ENCODE data around the gene BANP. TPM values are rescaled to one million over a fixed set of nuclear protein-coding genes. Genes with fewer than 3 reads are reported as not detected.

Gene BANP
- total RNA-seq, 1 donor from 2014 or later = 30.4 TPM

DNA sequence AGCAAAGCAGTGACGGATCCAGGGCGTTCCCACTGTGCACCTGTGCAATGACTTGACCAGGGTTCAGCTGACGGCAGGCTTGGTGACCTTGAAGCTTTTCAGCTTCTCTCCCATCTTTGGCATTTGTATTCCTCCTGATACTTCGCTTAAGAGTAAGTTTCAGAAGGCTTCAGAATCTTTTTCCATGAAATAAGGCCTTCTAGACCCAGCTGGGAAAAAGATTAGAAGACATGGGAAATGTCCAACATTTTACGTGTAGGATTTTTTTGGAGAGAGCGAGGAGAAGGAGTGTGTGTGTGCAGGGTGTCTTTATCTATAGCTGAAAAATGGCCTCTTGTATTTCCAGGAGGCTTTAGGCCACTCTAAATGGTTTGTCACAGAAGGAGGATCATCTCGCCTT is 104.1 kb downstream of the BANP start:
- H3K4me3 ChIP-seq = no peak overlapping the region
- no peaks in the 10 kb centered on the region for H4K20me1 ChIP-seq (ENCODE audit: low read depth)
- no peak overlapping the region for H2AFZ ChIP-seq (replicated peaks)
- no peaks in the 10 kb centered on the region for H3K9me3 Mint-ChIP-seq
- no peak for TF ChIP-seq EZH2 (IDR thresholded peaks at IDR 0.05)
- no peak for TF ChIP-seq EZH2phosphoT487 (IDR thresholded peaks at IDR 0.05)
- TF ChIP-seq, protein P1, sequence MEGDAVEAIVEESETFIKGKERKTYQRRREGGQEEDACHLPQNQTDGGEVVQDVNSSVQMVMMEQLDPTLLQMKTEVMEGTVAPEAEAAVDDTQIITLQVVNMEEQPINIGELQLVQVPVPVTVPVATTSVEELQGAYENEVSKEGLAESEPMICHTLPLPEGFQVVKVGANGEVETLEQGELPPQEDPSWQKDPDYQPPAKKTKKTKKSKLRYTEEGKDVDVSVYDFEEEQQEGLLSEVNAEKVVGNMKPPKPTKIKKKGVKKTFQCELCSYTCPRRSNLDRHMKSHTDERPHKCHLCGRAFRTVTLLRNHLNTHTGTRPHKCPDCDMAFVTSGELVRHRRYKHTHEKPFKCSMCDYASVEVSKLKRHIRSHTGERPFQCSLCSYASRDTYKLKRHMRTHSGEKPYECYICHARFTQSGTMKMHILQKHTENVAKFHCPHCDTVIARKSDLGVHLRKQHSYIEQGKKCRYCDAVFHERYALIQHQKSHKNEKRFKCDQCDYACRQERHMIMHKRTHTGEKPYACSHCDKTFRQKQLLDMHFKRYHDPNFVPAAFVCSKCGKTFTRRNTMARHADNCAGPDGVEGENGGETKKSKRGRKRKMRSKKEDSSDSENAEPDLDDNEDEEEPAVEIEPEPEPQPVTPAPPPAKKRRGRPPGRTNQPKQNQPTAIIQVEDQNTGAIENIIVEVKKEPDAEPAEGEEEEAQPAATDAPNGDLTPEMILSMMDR (IDR thresholded peaks at IDR 0.05) = no peak
- peaks cover 10% of the 10 kb centered on the region for H3K4me1 Mint-ChIP-seq
- H3K27ac Mint-ChIP-seq = no peak overlapping the region
- H3K9ac ChIP-seq = no peak overlapping the region
- peaks cover 6% of the 10 kb centered on the region for H3K4me1 ChIP-seq
- H3K27me3 ChIP-seq = no peaks in the 10 kb centered on the region
- H3K4me2 ChIP-seq = no peak overlapping the region
- no peaks in the 10 kb centered on the region for H3K27me3 Mint-ChIP-seq (ENCODE audit: insufficient read depth, low read depth)
- H3F3A ChIP-seq (ENCODE audit: low read depth) = no peaks in the 10 kb centered on the region
- H3K4me3 Mint-ChIP-seq = no peak overlapping the region
- no peaks in the 10 kb centered on the region for H3K79me2 ChIP-seq (ENCODE audit: low read depth)
- no peak overlapping the region for H3K27ac ChIP-seq
- DNase-seq (ENCODE audit: low spot score) = no peak
- peaks cover 4% of the 10 kb centered on the region for H3K36me3 Mint-ChIP-seq
- no peaks in the 10 kb centered on the region for H3K9me3 ChIP-seq (ENCODE audit: low read depth)
- H3K36me3 ChIP-seq = no peaks in the 10 kb centered on the region

DNA sequence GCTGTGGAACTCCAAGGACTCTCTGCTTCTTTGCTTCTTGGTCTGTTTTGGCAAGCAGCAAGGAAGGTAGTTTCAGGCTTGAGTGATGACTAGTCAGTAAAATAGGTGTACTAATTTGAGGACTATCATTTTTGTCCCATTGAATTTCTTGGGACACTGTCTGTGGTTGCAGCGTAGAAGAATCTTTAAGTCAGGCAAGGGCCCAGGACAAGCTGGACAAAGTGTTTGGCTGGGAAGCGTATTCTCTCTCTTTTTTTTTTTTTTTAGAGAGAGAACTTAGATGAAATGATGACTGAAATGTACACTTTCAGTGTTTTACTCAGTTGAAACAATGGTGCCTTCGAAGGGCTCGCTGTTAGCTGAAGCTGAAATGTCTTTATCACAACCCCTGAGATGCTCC is 105.0 kb downstream of the BANP start:
- H3K9ac ChIP-seq = no peak overlapping the region
- TF ChIP-seq, protein P1 (IDR thresholded peaks at IDR 0.05) = no peak
- no peak for TF ChIP-seq EZH2 (IDR thresholded peaks at IDR 0.05)
- no peak for TF ChIP-seq EZH2phosphoT487 (IDR thresholded peaks at IDR 0.05)
- Mint-ChIP-seq H3K9me3 (no peaks in the 10 kb centered on the region), H3K4me3 (no peak overlapping the region), H3K27ac (no peak overlapping the region), H3K36me3 (peaks cover 5% of the 10 kb centered on the region), H3K4me1 (peaks cover 12% of the 10 kb centered on the region), H3K27me3 (ENCODE audit: insufficient read depth, low read depth) (no peaks in the 10 kb centered on the region)
- no peaks in the 10 kb centered on the region for H3K36me3 ChIP-seq
- no peaks in the 10 kb centered on the region for H4K20me1 ChIP-seq (ENCODE audit: low read depth)
- H2AFZ ChIP-seq (replicated peaks) = no peak overlapping the region
- H3K4me1 ChIP-seq = peaks cover 6% of the 10 kb centered on the region
- H3K79me2 ChIP-seq (ENCODE audit: low read depth) = no peaks in the 10 kb centered on the region
- no peak for DNase-seq (ENCODE audit: low spot score)
- H3K27ac ChIP-seq = no peak overlapping the region
- H3K27me3 ChIP-seq = no peaks in the 10 kb centered on the region
- H3K9me3 ChIP-seq (ENCODE audit: low read depth) = no peaks in the 10 kb centered on the region
- H3K4me3 ChIP-seq = no peak overlapping the region
- no peak overlapping the region for H3K4me2 ChIP-seq
- H3F3A ChIP-seq (ENCODE audit: low read depth) = no peaks in the 10 kb centered on the region

DNA sequence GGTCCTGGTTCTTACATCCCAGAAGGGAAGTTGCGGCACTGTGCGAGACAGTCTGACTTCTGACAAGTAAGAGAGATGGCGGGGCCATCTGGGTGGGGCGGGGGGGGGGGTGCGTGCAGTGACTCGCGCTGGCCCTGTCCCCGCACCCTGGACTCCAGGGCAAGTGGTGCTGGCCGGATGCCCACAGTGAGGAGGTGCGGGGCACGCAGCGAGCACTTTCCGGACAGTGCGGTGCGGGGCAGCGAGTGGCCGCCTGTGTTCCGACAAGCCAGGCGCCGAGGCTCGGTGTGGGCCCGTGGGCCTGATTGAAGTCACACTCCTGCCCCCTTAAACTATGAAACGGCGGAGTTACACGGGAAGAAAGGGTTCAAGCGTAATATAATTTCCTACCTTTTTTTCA is 106.4 kb downstream of the BANP start:
- no peaks in the 10 kb centered on the region for H3K9me3 ChIP-seq (ENCODE audit: low read depth)
- H3K9ac ChIP-seq = no peak overlapping the region
- peaks cover 5% of the 10 kb centered on the region for H3K36me3 Mint-ChIP-seq

More for the DNA sequence above, 106.4 kb downstream of the BANP start:
- no peaks in the 10 kb centered on the region for H3F3A ChIP-seq (ENCODE audit: low read depth)
- no peaks in the 10 kb centered on the region for H3K27me3 ChIP-seq
- no peak overlapping the region for H2AFZ ChIP-seq (replicated peaks)
- H3K4me1 ChIP-seq = peaks cover 15% of the 10 kb centered on the region
- Mint-ChIP-seq H3K9me3 (no peaks in the 10 kb centered on the region), H3K27ac (no peak overlapping the region), H3K27me3 (ENCODE audit: insufficient read depth, low read depth) (peaks cover 1% of the 10 kb centered on the region), H3K4me3 (no peak overlapping the region), H3K4me1 (peaks cover 22% of the 10 kb centered on the region)
- H3K27ac ChIP-seq = peak overlapping the region; percentile 23
- H3K4me3 ChIP-seq = no peak overlapping the region
- TF ChIP-seq, protein P1 (IDR thresholded peaks at IDR 0.05) = no peak
- no peaks in the 10 kb centered on the region for H3K79me2 ChIP-seq (ENCODE audit: low read depth)
- no peaks in the 10 kb centered on the region for H3K36me3 ChIP-seq
- no peaks in the 10 kb centered on the region for H4K20me1 ChIP-seq (ENCODE audit: low read depth)
- no peak overlapping the region for H3K4me2 ChIP-seq
- peak; percentile 1 for DNase-seq (ENCODE audit: low spot score)

Measured in neural progenitor cell (in vitro differentiated cells).